Measurements from ENCODE around the gene KANSL1.

- TF ChIP-seq CTCF (IDR thresholded peaks at IDR 0.05; ENCODE audit: low read length) (no peak), EZH2 (optimal IDR thresholded peaks at IDR 0.05; ENCODE audit: low read depth, low read length) (no peak), EZH2phosphoT487 (IDR thresholded peaks at IDR 0.05; ENCODE audit: low read length) (no peak)
Measured at GRCh38 chr17:46117850-46118696, 75.2 kb downstream of the KANSL1 start.
